Kidney epithelial cell (primary cell): ENCODE data around the gene MYOM1. TPM values are rescaled to one million over a fixed set of nuclear protein-coding genes. Genes with fewer than 3 reads are reported as not detected.

ENCODE experiments used
- DNase-seq: peaks from one replicate; pipeline ENCODE4 v3.0.0-alpha.2; 2010; ENCODE audit warnings: low read depth
- H3K27me3 ChIP-seq: 2 replicates; pipeline ENCODE4 v1.6.0; 2011; ENCODE audit warnings: low read length; ENCODE audit not compliant: control insufficient read depth, insufficient read depth
- H3K36me3 ChIP-seq: 2 replicates; pipeline ENCODE4 v1.5.1; 2011; ENCODE audit warnings: low read length; ENCODE audit not compliant: control insufficient read depth, insufficient read depth
- H3K4me3 ChIP-seq: 2 replicates; pipeline ENCODE4 v1.5.1; 2011; ENCODE audit warnings: low read depth, mild to moderate bottlenecking, control low read depth, low read length
- total RNA-seq: library from RNA; depleted of rRNA; stranded (reverse); fragments of >200 nt; gene quantifications from 2 replicates; pipeline ENCODE4 v1.2.3, GENCODE V29; 2015
- TF ChIP-seq, protein P1 (sequence below): IDR thresholded peaks from 2 replicates; pipeline ENCODE4 v1.5.1; 2011; ENCODE audit warnings: mild to moderate bottlenecking, moderate library complexity, low read length, control low read depth, inconsistent platforms; ENCODE audit not compliant: insufficient read depth, poor library complexity, severe bottlenecking

MYOM1 gene
- total RNA-seq, 1 donor from 2014 or later, result 0.04 TPM

GRCh38 chr18:3264362-3264761 lies 44.6 kb upstream of the MYOM1 start:
- Histone ChIP-seq H3K27me3 (no peaks in the 10 kb centered on the region), H3K4me3 (no peak overlapping the region), H3K36me3 (no peaks in the 10 kb centered on the region)
- TF ChIP-seq, protein P1, sequence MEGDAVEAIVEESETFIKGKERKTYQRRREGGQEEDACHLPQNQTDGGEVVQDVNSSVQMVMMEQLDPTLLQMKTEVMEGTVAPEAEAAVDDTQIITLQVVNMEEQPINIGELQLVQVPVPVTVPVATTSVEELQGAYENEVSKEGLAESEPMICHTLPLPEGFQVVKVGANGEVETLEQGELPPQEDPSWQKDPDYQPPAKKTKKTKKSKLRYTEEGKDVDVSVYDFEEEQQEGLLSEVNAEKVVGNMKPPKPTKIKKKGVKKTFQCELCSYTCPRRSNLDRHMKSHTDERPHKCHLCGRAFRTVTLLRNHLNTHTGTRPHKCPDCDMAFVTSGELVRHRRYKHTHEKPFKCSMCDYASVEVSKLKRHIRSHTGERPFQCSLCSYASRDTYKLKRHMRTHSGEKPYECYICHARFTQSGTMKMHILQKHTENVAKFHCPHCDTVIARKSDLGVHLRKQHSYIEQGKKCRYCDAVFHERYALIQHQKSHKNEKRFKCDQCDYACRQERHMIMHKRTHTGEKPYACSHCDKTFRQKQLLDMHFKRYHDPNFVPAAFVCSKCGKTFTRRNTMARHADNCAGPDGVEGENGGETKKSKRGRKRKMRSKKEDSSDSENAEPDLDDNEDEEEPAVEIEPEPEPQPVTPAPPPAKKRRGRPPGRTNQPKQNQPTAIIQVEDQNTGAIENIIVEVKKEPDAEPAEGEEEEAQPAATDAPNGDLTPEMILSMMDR, result no peak
- DNase-seq, result no peak

- H3K27me3 ChIP-seq, result no peaks in the 10 kb centered on the region
- peak overlapping the region; percentile 58 for H3K4me3 ChIP-seq
- DNase-seq, result no peak
Observed at GRCh38 chr18:3263132-3263700, 43.4 kb upstream of the MYOM1 start.

GRCh38 chr18:3262234-3263131 lies 42.7 kb upstream of the MYOM1 start:
- TF ChIP-seq, protein P1, result no peak
- Histone ChIP-seq H3K27me3 (no peaks in the 10 kb centered on the region), H3K36me3 (no peaks in the 10 kb centered on the region), H3K4me3 (peak overlapping the region; percentile 58)
- DNase-seq, result no peak

More at GRCh38 chr18:3263132-3263700, 43.4 kb upstream of the MYOM1 start:
- no peaks in the 10 kb centered on the region for H3K36me3 ChIP-seq
- TF ChIP-seq, protein P1, result no peak

DNA sequence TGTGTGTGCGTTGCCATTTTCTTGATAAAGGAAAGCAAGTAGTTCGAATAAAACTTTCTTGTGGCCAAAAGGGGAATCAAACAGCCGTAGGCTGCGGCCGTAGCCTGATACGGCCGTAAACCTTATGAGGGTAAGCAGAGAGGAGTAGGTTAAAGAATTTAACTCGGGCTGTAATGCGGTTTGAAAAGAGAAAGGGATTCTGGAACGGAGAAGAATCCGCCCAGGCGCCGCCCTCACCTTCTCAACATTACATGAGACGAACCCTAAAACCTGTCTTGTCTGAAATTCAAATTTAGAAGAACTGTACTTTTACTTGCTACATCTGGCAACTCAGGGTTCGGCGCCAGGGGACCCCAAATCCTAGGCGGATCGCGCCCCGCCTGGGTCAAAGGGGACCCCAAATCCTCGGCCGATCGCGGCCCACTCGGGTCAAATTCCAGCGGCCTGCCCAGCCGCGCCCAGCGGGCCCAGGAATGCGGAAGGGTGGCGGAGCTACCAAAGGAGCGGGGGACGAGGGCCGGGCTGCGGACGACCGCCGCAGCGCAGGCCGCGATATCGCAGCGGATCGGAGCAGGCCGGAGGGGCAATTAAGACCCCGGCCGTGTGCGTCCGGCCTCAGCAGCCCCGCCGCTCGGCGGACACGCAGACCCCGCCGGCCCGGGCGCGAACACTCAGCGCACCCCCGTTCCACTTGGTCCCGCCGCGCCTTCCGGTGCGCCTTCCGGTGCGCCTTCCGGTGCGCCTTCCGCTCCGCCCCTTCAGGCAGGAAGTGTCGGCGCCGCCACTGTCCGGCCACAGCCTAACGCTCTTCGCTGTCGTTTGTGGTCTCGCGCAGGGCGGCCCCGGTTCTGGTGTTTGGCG lies 41.8 kb upstream of the MYOM1 start, which contains the start of gene MYL12B:
MYL12B (plus strand) TSS at position 761 of the 861 bp plus-strand sequence. CDS start 10,766 bp downstream, outside the sequence.
- Histone ChIP-seq H3K4me3 (peak within 1 kb of the TSS; percentile 58), H3K27me3 (no peaks in the 10 kb centered on the region), H3K36me3 (no peaks in the 10 kb centered on the region)
- DNase-seq, result no peak
- TF ChIP-seq, protein P1, result no peak

GRCh38 chr18:3260995-3261372 lies 41.2 kb upstream of the MYOM1 start:
- no peaks in the 10 kb centered on the region for H3K36me3 ChIP-seq
- H3K27me3 ChIP-seq, result no peaks in the 10 kb centered on the region
- peak overlapping the region; percentile 58 for H3K4me3 ChIP-seq
- DNase-seq, result no peak
- TF ChIP-seq, protein P1, result no peak
